Suppressor macrophage treated with lipopolysaccharide for 4 hours (primary cell): ENCODE results near the gene PARP14.

Source experiments
- DNase-seq: peaks from one replicate; pipeline ENCODE4 v3.0.0-alpha.2; 2020

Gene PARP14

DNA sequence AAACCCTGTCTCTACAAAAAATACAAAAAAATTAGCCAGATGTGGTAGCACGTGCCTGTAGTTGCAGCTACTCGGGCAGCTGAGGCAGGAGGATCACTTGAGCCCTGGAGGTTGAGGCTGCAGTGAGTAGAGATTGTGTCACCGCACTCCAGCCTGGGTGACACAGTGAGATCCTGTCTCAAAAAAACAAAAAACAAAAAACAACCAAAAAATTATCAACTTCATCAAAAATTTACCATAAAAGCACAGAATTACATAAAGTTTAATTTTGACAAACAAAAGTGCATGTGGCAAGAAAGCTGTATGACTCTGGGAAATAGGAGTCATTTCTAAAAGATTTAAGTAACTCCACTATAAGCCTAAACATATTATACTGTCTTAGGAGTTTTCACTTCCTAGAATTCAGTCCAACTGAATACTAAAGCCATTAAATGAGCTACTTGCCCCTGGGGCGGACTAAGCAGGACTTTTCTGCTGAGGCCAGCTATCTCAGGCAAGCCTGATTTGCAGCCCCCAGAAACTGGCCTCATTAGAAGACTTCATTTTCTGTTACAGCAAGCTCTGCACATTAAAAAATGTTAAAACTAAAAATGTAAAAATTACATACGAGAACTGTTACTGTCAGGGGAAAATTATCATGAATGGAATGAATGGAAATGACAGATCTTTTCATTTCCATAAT is 90.0 kb downstream of the PARP14 start:
- DNase-seq, result peak; percentile 52

GRCh38 chr3:122772827-122773226 is 92.2 kb downstream of the PARP14 start:
- DNase-seq, result no peak

DNA sequence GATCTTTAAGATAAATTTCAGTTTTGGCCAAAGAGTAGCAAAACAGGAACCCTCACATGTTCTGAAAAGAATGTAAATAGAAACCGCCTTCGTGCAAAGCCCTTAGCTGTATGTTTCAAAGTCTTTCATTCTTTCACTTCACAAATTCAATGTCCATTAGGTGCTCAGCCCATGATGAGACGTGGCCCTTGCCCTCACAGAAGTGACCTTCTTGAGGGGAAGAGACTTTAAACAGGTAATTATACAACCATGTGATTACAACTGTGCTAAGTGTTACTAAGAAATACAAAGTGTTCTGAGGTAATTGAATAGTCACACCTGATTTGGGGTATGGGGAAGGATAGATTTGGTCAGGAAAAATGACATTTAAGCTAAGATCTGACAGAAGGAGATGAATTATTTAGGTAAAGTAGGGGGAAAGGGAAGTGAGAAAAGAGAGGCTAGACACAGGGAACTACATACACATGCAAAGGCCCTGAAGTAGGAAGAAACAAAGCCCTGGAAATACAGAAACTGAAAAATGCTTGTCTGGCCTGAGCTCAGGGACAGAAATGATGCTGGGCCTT is 93.4 kb downstream of the PARP14 start:
- peak; percentile 57 for DNase-seq

- peak; percentile 54 for DNase-seq
These were observed 93.9 kb downstream of the PARP14 start for GRCh38 chr3:122774564-122774963.

- peak; percentile 14 for DNase-seq
These were observed 96.2 kb downstream of the PARP14 start for GRCh38 chr3:122776675-122777468.

GRCh38 chr3:122777563-122777962 is 96.9 kb downstream of the PARP14 start:
- DNase-seq, result no peak
